IMR-90 (cell line): Measurements from ENCODE around the gene FAM163B. TPM values are rescaled to one million over a fixed set of nuclear protein-coding genes. Genes with fewer than 3 reads are reported as not detected.

Experiments
- ATAC-seq: fragments of 200-7000 bp; cut with Tn5 transposase; 2 replicates; pipeline ENCODE4 v1.9.1; 2020; ENCODE audit warnings: low read depth, mild to moderate bottlenecking, moderate library complexity
- BruUV-seq: library from RNA; stranded (reverse); fragments of 400-500 nt; replicated peaks from 2 replicates; lab custom pipeline; 2021; lab: Mats Ljungman, UMichigan
- CTCF ChIA-PET: fragments of 300-600 bp; formaldehyde crosslinking; extraction: SDS; loops from one replicate; lab custom pipeline; 2021; ENCODE audit warnings: antibody characterized with exemption; lab: Yijun Ruan, JAX
- POLR2A ChIA-PET: fragments of 300-600 bp; sonication (Branson Sonifier 250); formaldehyde crosslinking; loops from one replicate; lab custom pipeline; 2022; ENCODE audit warnings: antibody characterized with exemption; ENCODE audit not compliant: unreplicated experiment; lab: Charles Lee
- DNase-seq: peaks from one replicate; pipeline ENCODE4 v3.0.0; 2013
- H2AFZ ChIP-seq: replicated peaks from 2 replicates; pipeline ENCODE3; 2013; ENCODE audit warnings: low read length, mild to moderate bottlenecking; ENCODE audit not compliant: poor library complexity
- H2AK5ac ChIP-seq: 2 replicates; pipeline ENCODE4 v1.6.1; 2013; ENCODE audit warnings: low read depth, low read length, inconsistent platforms
- H2AK9ac ChIP-seq: replicated peaks from 2 replicates; pipeline ENCODE3; 2013; ENCODE audit warnings: mild to moderate bottlenecking, low read depth, low read length, moderate library complexity; ENCODE audit not compliant: poor library complexity
- H2BK120ac ChIP-seq: 2 replicates; pipeline ENCODE4 v1.6.1; 2013; ENCODE audit warnings: low read depth, low read length, inconsistent platforms
- H2BK15ac ChIP-seq: 3 replicates; pipeline ENCODE4 v1.6.1; 2013; ENCODE audit warnings: low read depth, low read length, inconsistent platforms
- H2BK20ac ChIP-seq: 2 replicates; pipeline ENCODE4 v1.6.1; 2013; ENCODE audit warnings: low read depth, mild to moderate bottlenecking, inconsistent platforms, low read length, moderate library complexity
- H2BK5ac ChIP-seq: 2 replicates; pipeline ENCODE4 v1.6.1; 2013; ENCODE audit warnings: mild to moderate bottlenecking, low read depth, low read length, inconsistent platforms; ENCODE audit not compliant: poor library complexity, severe bottlenecking
- H3K14ac ChIP-seq: replicated peaks from 2 replicates; pipeline ENCODE4 v1.6.1; 2013; ENCODE audit warnings: low read depth, low read length, inconsistent platforms
- H3K18ac ChIP-seq: 2 replicates; pipeline ENCODE4 v1.6.1; 2013; ENCODE audit warnings: low read depth, low read length, control low read depth
- H3K23ac ChIP-seq: 2 replicates; pipeline ENCODE4 v1.6.1; 2013; ENCODE audit warnings: low read depth, low read length, inconsistent platforms
- H3K27ac ChIP-seq: 2 replicates; pipeline ENCODE4 v1.5.1; 2013; ENCODE audit warnings: mild to moderate bottlenecking, control low read depth, low read length; ENCODE audit not compliant: insufficient read depth
- H3K27me3 ChIP-seq: 2 replicates; pipeline ENCODE4 v1.6.1; 2013; ENCODE audit warnings: low read length; ENCODE audit not compliant: control insufficient read depth, insufficient read depth
- H3K36me3 ChIP-seq: 2 replicates; pipeline ENCODE4 v1.6.1; 2013; ENCODE audit warnings: low read length, mixed read lengths; ENCODE audit not compliant: control insufficient read depth, insufficient read depth
- H3K4ac ChIP-seq: 2 replicates; pipeline ENCODE4 v1.6.1; 2013; ENCODE audit warnings: low read depth, low read length, inconsistent platforms
- H3K4me1 ChIP-seq: 2 replicates; pipeline ENCODE4 v1.6.1; 2013; ENCODE audit warnings: low read length, mixed read lengths; ENCODE audit not compliant: control insufficient read depth, insufficient read depth
- H3K4me2 ChIP-seq: 2 replicates; pipeline ENCODE4 v1.6.1; 2013; ENCODE audit warnings: low read depth, mild to moderate bottlenecking, control low read depth, low read length, moderate library complexity
- H3K4me3 ChIP-seq: 2 replicates; pipeline ENCODE4 v1.5.1; 2013; ENCODE audit warnings: low read depth, mild to moderate bottlenecking, control low read depth, low read length, moderate library complexity; ENCODE audit not compliant: insufficient read depth
- H3K56ac ChIP-seq: 2 replicates; pipeline ENCODE4 v1.6.1; 2013; ENCODE audit warnings: low read length, inconsistent platforms; ENCODE audit not compliant: insufficient read depth; ENCODE audit errors: extremely low read depth
- H3K79me1 ChIP-seq, 2 experiments: 2 replicates each; pipeline ENCODE4 v1.6.1; 2013; ENCODE audit warnings: low read length in 2 of 2, inconsistent platforms in 1 of 2, low read depth in 1 of 2
- H3K9ac ChIP-seq: 2 replicates; pipeline ENCODE4 v1.6.1; 2013; ENCODE audit warnings: low read depth, low read length, control low read depth
- H3K9me1 ChIP-seq: 2 replicates; pipeline ENCODE4 v1.6.1; 2013; ENCODE audit warnings: low read length, inconsistent platforms; ENCODE audit not compliant: insufficient read depth
- H3K9me3 ChIP-seq: 2 replicates; pipeline ENCODE4 v1.6.1; 2013; ENCODE audit warnings: low read length; ENCODE audit not compliant: control insufficient read depth, insufficient read depth
- H4K20me1 ChIP-seq: 2 replicates; pipeline ENCODE4 v1.6.1; 2013; ENCODE audit warnings: low read length, inconsistent platforms; ENCODE audit not compliant: insufficient read depth
- H4K5ac ChIP-seq: 2 replicates; pipeline ENCODE4 v1.6.1; 2013; ENCODE audit warnings: mild to moderate bottlenecking, low read depth, low read length, control low read depth
- H4K8ac ChIP-seq, 2 experiments: 2 replicates each; pipeline ENCODE4 v1.6.1; 2013; ENCODE audit warnings: low read depth in 2 of 2, low read length in 2 of 2, control low read depth in 1 of 2, inconsistent platforms in 1 of 2
- H4K91ac ChIP-seq: 2 replicates; pipeline ENCODE4 v1.6.1; 2013; ENCODE audit warnings: low read depth, low read length, inconsistent platforms; ENCODE audit not compliant: insufficient read depth
- BHLHE40 ChIP-seq: fragments of 150-350 bp; IDR thresholded peaks from 2 replicates; pipeline ENCODE4 v1.6.1; 2016; ENCODE audit warnings: mild to moderate bottlenecking, low read depth, low read length
- CHD1 ChIP-seq: IDR thresholded peaks from 2 replicates; pipeline ENCODE4 v1.6.1; 2012; ENCODE audit warnings: low read depth, low read length, improper control_type of control experiment
- RFX5 ChIP-seq: IDR thresholded peaks from 2 replicates; pipeline ENCODE4 v1.8.0; 2012; ENCODE audit warnings: low read depth, mild to moderate bottlenecking, low read length, moderate library complexity
- SMC3 ChIP-seq: fragments of 150-350 bp; IDR thresholded peaks from 2 replicates; pipeline ENCODE4 v1.6.1; 2016; ENCODE audit warnings: low read depth, mild to moderate bottlenecking, antibody characterized with exemption, low read length, moderate library complexity
- WGBS, 2 experiments: methylation state at CpG; one replicate each; pipeline versions ENCODE4 v1.1.5 to v1.1.7; 2013; ENCODE audit warnings: missing lambda C conversion rate in 2 of 2; ENCODE audit not compliant: insufficient read length in 1 of 2; ENCODE audit errors: extremely low coverage in 2 of 2; 5-methylcytosine and 5-hydroxymethylcytosine counted together
- dilution Hi-C: fragments of 300-500 bp; cut with HindIII; formaldehyde crosslinking; loops from one replicate; pipeline ENCODE4 v1.14.3; 2018; ENCODE audit warnings: low sequenced_read_pairs; ENCODE audit not compliant: unreplicated experiment
- in situ Hi-C: fragments of 300-500 bp; cut with MboI; formaldehyde crosslinking; loops from 3 replicates; pipeline ENCODE4 v1.14.3; 2019; ENCODE audit warnings: low sequenced_read_pairs, inconsistent platforms, mixed read lengths
- intact Hi-C: fragments of 100-400 bp; cut with micrococcal nuclease; formaldehyde crosslinking; loops from 2 replicates; pipeline ENCODE4 v1.10.0; 2022
- polyA plus RNA-seq, 3 experiments: library from polyadenylated mRNA; depleted of rRNA; stranded (reverse); fragments of >200 nt; gene quantifications; 2 replicates each; pipeline ENCODE4 v1.2.3, GENCODE V29; 2012; ENCODE audit warnings: low replicate concordance in 1 of 3
- total RNA-seq: library from RNA; depleted of rRNA; stranded (reverse); fragments of >200 nt; gene quantifications from 2 replicates; pipeline ENCODE4 v1.2.3, GENCODE V29; 2012
- TF ChIP-seq, protein P1 (sequence below): conservative IDR thresholded peaks from 2 replicates; pipeline ENCODE4 v1.5.1; 2012; ENCODE audit warnings: mild to moderate bottlenecking, low read depth, low read length, improper control_type of control experiment

Gene FAM163B
- total and polyA plus RNA-seq, 2 of the 4 experiments (the other 2 are of a cell fraction), result not detected

DNA sequence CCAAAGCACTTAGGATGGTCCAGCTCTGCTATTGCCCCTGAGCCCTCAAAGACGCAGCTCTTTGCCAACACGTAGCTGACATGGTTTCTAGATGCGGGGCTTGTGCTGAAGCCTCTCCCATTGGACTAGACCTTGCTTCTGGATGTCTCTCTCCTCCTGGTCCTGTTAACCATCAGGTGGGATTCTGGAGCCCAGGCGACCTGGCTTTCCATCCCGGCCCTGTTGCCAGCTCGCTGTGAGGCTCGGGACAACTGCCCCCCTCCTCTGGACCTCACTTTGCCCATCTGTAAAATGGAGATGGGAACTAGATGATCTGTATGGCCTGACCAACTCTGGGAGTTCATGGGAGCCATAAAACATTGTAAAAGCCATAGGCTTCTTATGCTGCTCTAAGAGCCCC is 31.0 kb upstream of the FAM163B start (continued):
- TF ChIP-seq, protein P1, sequence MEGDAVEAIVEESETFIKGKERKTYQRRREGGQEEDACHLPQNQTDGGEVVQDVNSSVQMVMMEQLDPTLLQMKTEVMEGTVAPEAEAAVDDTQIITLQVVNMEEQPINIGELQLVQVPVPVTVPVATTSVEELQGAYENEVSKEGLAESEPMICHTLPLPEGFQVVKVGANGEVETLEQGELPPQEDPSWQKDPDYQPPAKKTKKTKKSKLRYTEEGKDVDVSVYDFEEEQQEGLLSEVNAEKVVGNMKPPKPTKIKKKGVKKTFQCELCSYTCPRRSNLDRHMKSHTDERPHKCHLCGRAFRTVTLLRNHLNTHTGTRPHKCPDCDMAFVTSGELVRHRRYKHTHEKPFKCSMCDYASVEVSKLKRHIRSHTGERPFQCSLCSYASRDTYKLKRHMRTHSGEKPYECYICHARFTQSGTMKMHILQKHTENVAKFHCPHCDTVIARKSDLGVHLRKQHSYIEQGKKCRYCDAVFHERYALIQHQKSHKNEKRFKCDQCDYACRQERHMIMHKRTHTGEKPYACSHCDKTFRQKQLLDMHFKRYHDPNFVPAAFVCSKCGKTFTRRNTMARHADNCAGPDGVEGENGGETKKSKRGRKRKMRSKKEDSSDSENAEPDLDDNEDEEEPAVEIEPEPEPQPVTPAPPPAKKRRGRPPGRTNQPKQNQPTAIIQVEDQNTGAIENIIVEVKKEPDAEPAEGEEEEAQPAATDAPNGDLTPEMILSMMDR, result no peak
- TF ChIP-seq SMC3, result no peak

DNA sequence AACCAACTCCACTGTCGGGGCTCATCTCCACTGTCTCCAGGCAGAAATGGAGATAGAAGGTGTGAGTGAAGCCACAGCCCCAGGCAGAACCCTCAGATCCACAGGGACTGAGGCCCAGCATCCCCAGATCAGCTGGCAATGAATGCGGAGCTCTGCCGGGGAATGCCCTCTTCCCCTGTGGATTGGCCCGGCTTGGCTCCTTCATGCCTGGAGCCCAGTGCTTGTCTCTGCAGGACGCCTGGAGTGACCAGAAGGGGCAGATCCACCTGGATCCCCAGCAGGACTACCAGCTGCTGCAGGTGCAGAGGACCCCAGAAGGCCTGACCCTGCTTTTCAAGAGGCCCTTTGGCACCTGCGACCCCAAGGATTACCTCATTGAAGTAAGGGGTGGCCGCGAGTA is 30.4 kb upstream of the FAM163B start:
- Histone ChIP-seq H3K4me2 (no peak overlapping the region), H3K4me3 (no peak overlapping the region), H2AK9ac (no peak overlapping the region), H3K36me3 (no peaks in the 10 kb centered on the region), H3K27me3 (peaks cover 61% of the 10 kb centered on the region), H4K8ac (no peak overlapping the region), H3K79me1 (no peaks in the 10 kb centered on the region), H2AFZ (no peak overlapping the region), H3K23ac (no peak overlapping the region), H3K4ac (no peak overlapping the region), H3K9me3 (no peaks in the 10 kb centered on the region), H3K4me1 (no peaks in the 10 kb centered on the region), H3K14ac (no peak overlapping the region), H2BK5ac (no peak overlapping the region), H2BK120ac (no peak overlapping the region), H4K20me1 (no peaks in the 10 kb centered on the region), H3K9ac (no peak overlapping the region), H2BK15ac (no peak overlapping the region), H4K91ac (no peak overlapping the region), H3K56ac (no peak overlapping the region), H2BK20ac (no peak overlapping the region), H4K5ac (no peak overlapping the region), H2AK5ac (no peak overlapping the region), H3K9me1 (no peaks in the 10 kb centered on the region), H3K18ac (no peak overlapping the region), H3K27ac (no peak overlapping the region)
- ATAC-seq, result no peak
- ChIA-PET POLR2A (no interaction called here), CTCF (no interaction called here)
- intact Hi-C loops, result no loop called here
- dilution Hi-C loops, result no loop called here
- in situ Hi-C loops, result no loop called here
- no TSS peak for BruUV-seq
- 97% methylated on average over 4 of the region's 8 CpGs; no CpG with 5 or more reads in 1 of the 2 experiments for WGBS, 2 experiments
- DNase-seq, result no peak
- TF ChIP-seq, protein P1, result no peak
- no peak for TF ChIP-seq RFX5
- no peak for TF ChIP-seq SMC3
- TF ChIP-seq BHLHE40, result no peak
- TF ChIP-seq CHD1, result no peak
